Activated CD4-positive, alpha-beta T cell treated with anti-CD3 and anti-CD28 coated beads for 1 hour (primary cell): Measurements from ENCODE around the gene PKD1L1.
"Not testable (repeated sequence)": the region's sequence is repeated elsewhere in the genome, so short reads cannot be mapped to it uniquely, and the experiment has no call there.

ENCODE experiments used
- DNase-seq: peaks from one replicate; pipeline ENCODE4 v3.0.0-alpha.2; 2020

PKD1L1 gene

DNA sequence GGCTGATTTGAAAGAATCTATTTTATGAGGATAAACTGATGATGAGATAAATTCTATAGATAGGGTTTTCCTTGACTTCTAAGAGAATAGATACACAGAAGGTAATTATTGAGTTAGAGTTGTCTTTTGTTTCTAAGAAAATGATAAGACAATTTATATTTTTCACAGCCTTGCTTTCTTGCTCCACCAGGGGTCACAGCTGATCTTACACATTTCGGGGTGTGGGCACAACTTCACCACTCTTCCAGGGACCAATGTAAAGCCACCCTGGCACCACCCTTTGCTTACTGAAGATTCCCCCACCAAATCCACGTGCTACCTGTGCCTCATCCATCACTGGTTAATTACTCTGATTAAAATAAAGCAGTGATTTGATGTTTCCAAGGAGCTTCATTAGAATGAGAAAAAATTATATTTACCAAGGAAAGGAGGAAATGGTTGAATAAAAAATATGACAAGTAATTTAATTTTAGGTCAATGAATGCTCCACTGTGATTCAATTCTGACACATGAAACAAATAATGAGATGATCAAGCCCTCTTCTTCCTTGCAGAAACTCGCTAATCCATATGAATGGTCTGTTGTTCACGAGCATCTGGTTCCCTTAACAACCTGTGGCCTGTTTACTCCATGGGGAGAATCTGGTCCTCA, 189.1 kb downstream of the PKD1L1 start:
- no peak for DNase-seq

GRCh38 chr7:47758546-47758945, 189.7 kb downstream of the PKD1L1 start:
- no peak for DNase-seq

DNA sequence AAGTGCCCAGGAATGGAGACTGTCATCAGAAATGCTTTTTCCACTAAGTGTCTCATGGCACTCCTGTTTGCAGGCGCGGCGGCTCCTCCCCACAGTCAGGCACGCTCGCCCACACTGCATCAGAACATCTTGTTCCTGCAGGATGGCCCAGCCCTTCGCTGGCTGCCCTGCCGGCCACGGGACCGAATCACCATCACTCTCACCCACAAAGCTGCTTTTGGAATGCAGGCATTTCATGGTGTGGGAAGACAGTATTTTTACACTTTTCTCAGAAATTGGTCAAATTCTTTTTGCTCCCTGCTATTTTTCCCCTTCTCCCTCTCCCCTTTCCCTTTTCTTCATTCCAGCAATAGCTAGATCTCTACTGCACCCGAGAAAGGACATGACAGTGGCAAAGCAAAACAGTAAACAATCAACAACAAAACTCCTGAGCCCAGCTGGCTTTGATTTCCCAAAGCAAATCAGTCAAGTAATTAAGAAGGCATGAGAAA, 190.3 kb downstream of the PKD1L1 start:
- DNase-seq, result no peak

DNA sequence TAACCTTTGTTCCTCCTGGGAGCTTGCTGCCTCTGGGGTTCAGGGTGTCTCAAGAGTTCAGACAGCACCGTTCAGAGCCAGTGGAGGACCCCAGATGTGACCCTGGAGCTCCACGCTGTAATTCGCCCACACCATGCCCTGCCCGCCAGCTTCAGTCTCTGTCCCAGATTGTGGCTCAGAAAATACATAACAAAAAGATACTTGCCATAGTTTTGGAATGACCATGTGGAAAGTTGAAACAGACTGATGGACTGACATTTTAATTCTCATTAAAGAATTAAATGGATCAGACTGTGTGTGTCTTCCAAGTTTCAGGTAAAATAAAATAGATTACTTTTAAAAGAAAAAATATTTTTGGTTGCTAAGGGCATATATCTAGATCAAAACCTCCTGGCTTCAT, 191.6 kb downstream of the PKD1L1 start:
- no peak for DNase-seq

- DNase-seq, result no peak
Measured at GRCh38 chr7:47755248-47755647, 193.0 kb downstream of the PKD1L1 start.

- not testable (repeated sequence) for DNase-seq
Measured at GRCh38 chr7:47751724-47752123, 196.5 kb downstream of the PKD1L1 start.

- DNase-seq, result no peak
Measured at GRCh38 chr7:47751043-47751442, 197.2 kb downstream of the PKD1L1 start.

DNA sequence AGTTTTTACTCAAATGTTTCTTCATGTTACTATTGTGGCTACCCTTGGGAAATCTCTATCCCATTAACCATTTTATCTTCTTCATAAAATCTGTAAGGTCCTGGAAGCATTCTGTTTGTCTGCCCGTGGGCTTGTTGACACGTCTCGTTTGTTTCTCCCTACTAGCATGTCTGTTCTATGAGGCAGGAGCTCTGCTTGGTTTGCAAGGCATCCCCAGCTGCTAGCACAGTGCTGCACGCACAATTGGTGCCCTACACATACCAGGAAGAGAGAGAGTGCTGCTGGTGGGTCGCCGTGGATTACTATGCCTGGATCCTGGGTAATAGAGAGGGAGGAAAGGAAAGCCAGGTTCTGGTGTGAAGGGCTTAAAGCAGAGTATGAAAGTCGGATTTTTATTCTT, 200.2 kb downstream of the PKD1L1 start:
- no peak for DNase-seq

GRCh38 chr7:47747160-47747559, 201.1 kb downstream of the PKD1L1 start:
- no peak for DNase-seq

GRCh38 chr7:47746468-47746867, 201.8 kb downstream of the PKD1L1 start:
- no peak for DNase-seq

DNA sequence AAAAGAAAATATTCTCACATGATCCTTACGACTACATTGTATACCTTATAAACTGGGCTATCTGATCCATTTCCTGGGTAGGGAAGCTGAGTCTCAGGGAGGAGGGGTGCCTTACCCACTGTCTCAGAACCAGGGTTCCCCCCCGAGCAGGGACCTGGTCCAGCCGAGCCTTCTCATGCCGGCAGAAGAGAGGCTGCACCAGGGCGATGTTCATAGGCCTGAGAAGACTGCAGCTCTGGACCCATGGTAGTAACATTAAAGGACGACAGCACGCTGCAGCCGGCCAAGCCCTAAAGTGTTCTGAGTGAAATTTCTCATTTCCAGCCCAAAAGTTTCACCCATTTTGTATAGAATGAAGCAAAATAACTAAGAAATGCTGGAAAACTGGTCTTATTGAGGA, 203.4 kb downstream of the PKD1L1 start:
- no peak for DNase-seq

DNA sequence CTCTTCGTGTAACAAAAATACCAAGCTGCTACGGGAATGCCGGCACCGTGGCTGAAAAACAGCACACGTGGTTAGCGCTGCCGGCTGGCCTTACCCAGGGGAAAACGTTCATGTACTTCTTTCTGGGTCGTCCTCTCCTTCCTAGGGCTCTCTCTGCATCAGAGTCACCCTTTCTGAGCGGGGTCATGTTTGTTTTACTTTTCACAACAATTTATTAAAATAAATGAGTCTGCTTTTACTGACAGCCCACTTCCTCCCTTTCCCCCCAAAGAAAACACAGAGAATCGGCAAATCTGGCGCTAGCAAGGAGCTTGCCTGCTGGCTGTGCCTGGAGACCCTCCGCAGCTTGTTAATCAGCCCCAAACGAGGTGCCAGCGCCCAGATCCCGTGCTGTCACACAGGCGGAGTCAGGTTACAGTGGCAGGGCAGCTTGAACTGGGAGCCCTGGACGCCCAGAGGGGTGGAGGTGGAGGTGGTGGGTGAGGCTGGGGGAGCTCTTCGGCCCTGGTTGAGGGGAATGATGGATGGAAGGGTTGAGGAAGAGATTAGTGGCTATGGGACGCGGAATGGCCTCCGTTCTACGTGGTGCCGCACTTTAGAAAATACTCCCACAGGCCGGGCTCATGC, 204.2 kb downstream of the PKD1L1 start:
- no peak for DNase-seq

- no peak for DNase-seq
Measured at GRCh38 chr7:47741984-47742383, 206.3 kb downstream of the PKD1L1 start.

DNA sequence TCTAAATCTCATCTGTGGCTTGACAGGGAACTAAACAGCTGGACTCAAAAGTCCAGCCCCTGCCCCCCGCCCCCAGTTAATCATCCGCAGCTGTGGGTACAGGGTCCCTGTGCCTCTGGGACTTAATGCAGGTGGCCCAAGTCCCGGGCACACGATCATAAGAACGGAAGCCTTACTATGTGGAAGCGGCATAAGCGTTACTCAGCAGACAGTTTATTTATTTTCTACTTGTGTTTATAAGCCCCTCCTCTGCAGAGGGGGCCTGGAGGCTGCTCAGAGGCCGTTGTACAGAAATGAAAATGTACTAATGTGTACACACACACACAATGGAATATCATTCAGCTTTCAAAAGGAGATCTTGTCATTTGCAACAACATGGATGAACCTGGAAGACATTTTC, 208.4 kb downstream of the PKD1L1 start:
- no peak for DNase-seq

GRCh38 chr7:47739301-47739875, 208.9 kb downstream of the PKD1L1 start:
- DNase-seq, result no peak

DNA sequence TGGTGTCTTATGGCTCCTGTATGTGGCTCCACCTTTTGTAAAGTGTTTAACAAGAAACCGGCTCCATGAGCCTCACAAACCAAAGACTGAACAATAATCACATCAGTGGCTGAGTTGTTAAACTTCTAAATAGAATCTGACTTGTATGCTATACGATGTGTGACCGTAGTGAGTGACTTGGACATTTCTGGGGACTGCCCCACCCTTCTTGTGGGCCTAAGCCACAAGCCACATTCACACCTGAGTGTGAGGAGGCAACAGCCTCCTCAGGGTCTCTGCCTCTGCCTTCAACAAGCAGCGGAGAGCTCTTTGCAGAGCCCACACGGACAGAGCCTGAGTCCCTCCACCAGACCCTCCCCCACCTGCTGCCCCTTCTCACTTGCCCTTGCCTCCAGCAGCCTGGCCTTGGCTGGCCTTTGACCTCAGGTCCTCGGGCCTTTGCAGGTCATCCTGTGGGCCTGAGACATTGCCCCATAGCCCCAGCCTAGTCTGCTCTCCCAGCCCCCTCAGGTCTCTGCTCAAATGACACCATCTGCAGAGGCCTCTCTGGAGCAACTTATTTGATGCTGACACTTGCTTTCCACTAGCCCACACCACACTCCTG, 209.6 kb downstream of the PKD1L1 start:
- no peak for DNase-seq

DNA sequence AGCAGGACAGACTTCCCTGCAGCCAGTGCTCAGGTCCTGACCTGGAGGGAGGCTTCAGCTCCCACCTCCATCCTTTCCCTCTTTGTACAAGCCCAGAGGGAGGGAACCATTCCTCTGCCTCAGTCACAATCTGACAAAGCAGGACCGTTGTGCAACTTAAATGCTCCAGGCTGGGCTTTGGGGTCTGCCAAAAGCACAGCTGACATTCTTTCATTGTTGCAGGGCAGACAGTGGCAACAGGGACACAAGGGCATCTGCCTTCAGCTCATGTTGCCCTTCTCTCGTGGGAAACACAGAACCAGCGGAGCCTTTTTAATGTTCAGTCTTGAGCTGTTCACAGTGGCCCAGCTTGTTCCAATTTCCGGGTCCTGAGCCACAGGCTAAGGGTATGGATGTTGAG, 210.7 kb downstream of the PKD1L1 start:
- no peak for DNase-seq

- DNase-seq, result no peak
Measured at GRCh38 chr7:47735431-47736345, 212.6 kb downstream of the PKD1L1 start.

- no peak for DNase-seq
Measured at GRCh38 chr7:47734949-47735291, 213.3 kb downstream of the PKD1L1 start.

- no peak for DNase-seq
Measured at GRCh38 chr7:47734287-47734948, 213.8 kb downstream of the PKD1L1 start.

GRCh38 chr7:47730142-47730541, 218.1 kb downstream of the PKD1L1 start:
- no peak for DNase-seq

DNA sequence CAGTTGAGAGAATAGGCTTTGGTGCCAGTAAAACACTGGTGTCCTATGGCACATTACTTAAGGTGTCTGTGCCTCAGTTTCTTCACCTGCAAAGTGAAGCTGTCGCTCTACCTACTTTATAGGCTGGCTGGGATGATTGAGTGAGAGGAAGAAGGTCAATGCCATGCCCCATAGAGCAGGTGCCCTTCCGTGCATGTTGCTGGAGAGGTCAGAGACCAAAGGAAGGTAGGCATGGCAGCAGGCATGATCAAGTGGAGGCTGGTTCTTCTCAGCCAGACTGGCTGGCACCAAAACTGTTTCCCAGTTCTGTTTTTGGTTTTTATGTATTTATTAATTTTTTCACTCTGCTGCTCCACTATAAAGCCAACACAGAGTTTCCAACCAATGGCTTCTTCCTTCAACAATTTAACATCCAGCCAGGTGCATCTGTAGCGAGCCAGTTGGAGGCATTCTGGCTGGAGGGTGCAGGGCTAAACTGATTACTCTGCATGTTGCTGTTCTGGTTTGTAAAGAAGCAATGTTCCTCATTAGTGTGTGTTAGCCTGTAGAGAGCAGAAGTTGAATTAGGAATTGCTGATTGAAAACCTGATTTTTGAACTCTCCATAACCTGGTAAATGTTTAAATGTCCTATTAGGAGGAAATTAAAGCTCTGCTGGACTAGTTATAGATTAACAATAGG, 222.1 kb downstream of the PKD1L1 start:
- DNase-seq, result no peak
